ENCODE results near the gene ANKS1A. TPM values are rescaled to one million over a fixed set of nuclear protein-coding genes. Genes with fewer than 3 reads are reported as not detected.

ANKS1A gene
- polyA plus RNA-seq, 4 donors: 14.5 to 52.5 (median 41.8) TPM

- DNase-seq (ENCODE audit: low read depth in 4 of 4, low spot score in 3 of 4): no peak
Measured at GRCh38 chr6:35049900-35050756, 161.1 kb downstream of the ANKS1A start.

- no peak for DNase-seq (ENCODE audit: low read depth in 4 of 4, low spot score in 3 of 4)
Measured at GRCh38 chr6:35050757-35051330, 161.8 kb downstream of the ANKS1A start.

GRCh38 chr6:35051396-35051795 lies 162.3 kb downstream of the ANKS1A start:
- DNase-seq (ENCODE audit: low read depth in 4 of 4, low spot score in 3 of 4): no peak

GRCh38 chr6:35051997-35052583 lies 163.0 kb downstream of the ANKS1A start:
- DNase-seq (ENCODE audit: low read depth in 4 of 4, low spot score in 3 of 4): no peak

- no peak for DNase-seq (ENCODE audit: low read depth in 4 of 4, low spot score in 3 of 4)
Measured at GRCh38 chr6:35052694-35053565, 163.9 kb downstream of the ANKS1A start.

GRCh38 chr6:35053701-35054100 lies 164.6 kb downstream of the ANKS1A start:
- DNase-seq (ENCODE audit: low read depth in 4 of 4, low spot score in 3 of 4): no peak

GRCh38 chr6:35054106-35054742 lies 165.2 kb downstream of the ANKS1A start:
- DNase-seq (ENCODE audit: low read depth in 4 of 4, low spot score in 3 of 4): no peak

- DNase-seq (ENCODE audit: low read depth in 4 of 4, low spot score in 3 of 4): no peak
Measured at GRCh38 chr6:35054743-35055130, 165.7 kb downstream of the ANKS1A start.

- no peak for DNase-seq (ENCODE audit: low read depth in 4 of 4, low spot score in 3 of 4)
Measured at GRCh38 chr6:35055891-35056290, 166.8 kb downstream of the ANKS1A start.

GRCh38 chr6:35056952-35057351 lies 167.9 kb downstream of the ANKS1A start:
- DNase-seq (ENCODE audit: low read depth in 4 of 4, low spot score in 3 of 4): no peak

- no peak for DNase-seq (ENCODE audit: low read depth in 4 of 4, low spot score in 3 of 4)
Measured at GRCh38 chr6:35057449-35058357, 168.6 kb downstream of the ANKS1A start.

GRCh38 chr6:35058358-35058675 lies 169.3 kb downstream of the ANKS1A start:
- no peak for DNase-seq (ENCODE audit: low read depth in 4 of 4, low spot score in 3 of 4)

GRCh38 chr6:35058865-35059522 lies 169.9 kb downstream of the ANKS1A start:
- DNase-seq (ENCODE audit: low read depth in 4 of 4, low spot score in 3 of 4): no peak

GRCh38 chr6:35059596-35060345 lies 170.7 kb downstream of the ANKS1A start:
- no peak for DNase-seq (ENCODE audit: low read depth in 4 of 4, low spot score in 3 of 4)

GRCh38 chr6:35061102-35061615 lies 172.1 kb downstream of the ANKS1A start:
- no peak for DNase-seq (ENCODE audit: low read depth in 4 of 4, low spot score in 3 of 4)

GRCh38 chr6:35061651-35062410 lies 172.8 kb downstream of the ANKS1A start:
- DNase-seq (ENCODE audit: low read depth in 4 of 4, low spot score in 3 of 4): no peak

All from left renal pelvis (tissue), 4 donors.